C4-2B (cell line): ENCODE measurements around the gene PRKCQ.

Experiments used
- H3K27ac ChIP-seq: fragments of 450-650 bp; 2 replicates; pipeline ENCODE4 v1.5.1; 2017
- CTCF ChIP-seq: fragments of 450-650 bp; conservative IDR thresholded peaks from 2 replicates; pipeline ENCODE4 v1.5.1; 2017; ENCODE audit warnings: mild to moderate bottlenecking
- ZFX ChIP-seq: fragments of 450-650 bp; IDR thresholded peaks from 2 replicates; pipeline ENCODE4 v1.6.1; 2017

Gene PRKCQ

DNA sequence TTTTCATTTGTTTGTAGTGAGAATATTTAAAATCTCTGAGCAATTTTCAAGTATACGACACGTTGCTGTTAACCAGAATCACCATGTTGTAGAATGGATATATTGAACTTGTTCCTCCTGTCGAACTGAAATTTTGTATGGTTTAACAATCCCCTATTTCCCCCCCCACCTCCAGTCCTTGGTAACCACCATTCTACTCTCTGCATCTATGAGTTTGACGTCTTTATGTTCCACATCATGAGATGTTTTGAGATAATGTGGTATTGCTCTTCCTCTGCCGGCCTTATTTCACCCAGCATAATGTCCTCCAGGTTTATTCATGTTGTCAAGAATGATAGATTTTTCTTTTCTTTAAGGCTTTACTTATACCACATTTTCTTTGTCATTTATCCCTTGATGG, 17.4 kb upstream of the PRKCQ start:
- H3K27ac ChIP-seq = no peak overlapping the region
- TF ChIP-seq CTCF = no peak
- TF ChIP-seq ZFX = no peak

GRCh38 chr10:6595499-6595898, 15.4 kb upstream of the PRKCQ start:
- TF ChIP-seq ZFX (no peak), CTCF (no peak)
- H3K27ac ChIP-seq = no peak overlapping the region

DNA sequence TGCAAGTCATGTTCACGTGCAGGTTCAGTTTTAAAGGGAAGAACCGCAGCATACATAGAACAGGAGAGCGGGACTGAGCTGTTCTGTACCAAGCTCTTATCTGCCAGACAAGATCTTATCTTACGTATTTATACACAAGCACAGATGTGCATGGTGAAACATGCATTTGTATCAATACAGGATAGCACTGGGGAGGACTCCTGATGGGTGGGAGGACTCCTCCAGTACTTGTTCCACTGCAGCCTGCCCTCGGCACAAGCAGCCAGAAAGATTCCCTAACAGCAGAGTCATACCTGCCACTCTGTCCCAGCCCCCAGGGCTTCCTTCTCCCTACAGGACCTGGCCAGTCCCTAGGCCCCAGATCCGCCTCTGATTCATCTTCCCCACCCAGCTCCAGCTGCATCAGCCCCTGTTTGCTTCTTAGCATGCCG, 13.2 kb upstream of the PRKCQ start:
- no peak overlapping the region for H3K27ac ChIP-seq
- TF ChIP-seq ZFX (no peak), CTCF (no peak)

DNA sequence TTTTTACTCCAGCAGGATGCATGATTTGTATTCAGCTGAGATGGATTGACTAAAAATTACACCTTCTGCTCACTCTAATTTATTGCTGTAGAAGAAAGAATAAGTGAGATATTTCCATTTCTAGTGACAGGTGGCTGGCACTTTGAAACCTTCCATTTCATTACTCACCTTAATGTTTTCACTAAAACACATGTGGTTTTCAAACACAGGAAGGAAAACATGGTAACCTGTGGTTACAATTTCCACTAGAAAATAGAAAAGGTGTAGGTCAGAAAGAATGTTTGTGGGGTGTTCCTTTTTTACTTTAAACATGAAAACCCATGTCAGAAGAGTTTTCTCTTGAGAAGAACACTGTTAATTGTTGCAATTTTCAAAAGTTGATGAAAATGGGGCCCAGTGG, 12.0 kb upstream of the PRKCQ start:
- TF ChIP-seq ZFX (no peak), CTCF (no peak)
- no peak overlapping the region for H3K27ac ChIP-seq

- H3K27ac ChIP-seq = no peak overlapping the region
- TF ChIP-seq CTCF = no peak
- no peak for TF ChIP-seq ZFX
Measured at GRCh38 chr10:6591668-6592067, 11.6 kb upstream of the PRKCQ start.

GRCh38 chr10:6590100-6590499, 10.0 kb upstream of the PRKCQ start:
- TF ChIP-seq CTCF (no peak), ZFX (no peak)
- no peak overlapping the region for H3K27ac ChIP-seq

- TF ChIP-seq ZFX (no peak), CTCF (no peak)
- H3K27ac ChIP-seq = no peak overlapping the region
Measured at GRCh38 chr10:6589287-6590094, 9.4 kb upstream of the PRKCQ start.
